Measurements from ENCODE around the gene NFYC. TPM values are rescaled to one million over a fixed set of nuclear protein-coding genes. Genes with fewer than 3 reads are reported as not detected.

Gene NFYC
- total RNA-seq, 1 donor from 2014 or later: 75.9 TPM

GRCh38 chr1:40820251-40820797, 128.8 kb downstream of the NFYC start:
- H3K36me3 ChIP-seq: peaks cover 3 to 5% of the 10 kb centered on the region in 2 donors
- no peak overlapping the region for H3K4me3 ChIP-seq
- no peaks in the 10 kb centered on the region for H3K27me3 ChIP-seq
- TF ChIP-seq CTCF (IDR thresholded peaks at IDR 0.05): peak in 1 of 3 experiments; percentile 15
- no peak for DNase-seq (ENCODE audit: low spot score in 2 of 2)
- H3K27ac ChIP-seq: peak overlapping the region; percentile 69 to 78
- intact Hi-C loops (cut with DNase I): loop anchor here (2.0 kb wide), 1 partner anchor 46 kb away; no protein-coding TSS in a partner anchor
- H3K4me1 ChIP-seq: peaks cover 31 to 37% of the 10 kb centered on the region in 2 donors
- no peaks in the 10 kb centered on the region for H3K9me3 ChIP-seq

Other genes with a start within 250 kb of the NFYC start
- gene ZFP69B, start 241.2 kb upstream of the NFYC start, total RNA-seq: 3.8 TPM
- gene ZFP69, start 214.4 kb upstream of the NFYC start, total RNA-seq: 2.8 TPM
- gene EXO5, start 182.9 kb upstream of the NFYC start, total RNA-seq: 16.3 TPM
- 0.85 TPM for gene ZNF684, start 160.1 kb upstream of the NFYC start, total RNA-seq
- gene RIMS3, start 26.0 kb upstream of the NFYC start, total RNA-seq: 43.9 TPM
- 14.5 TPM for gene KCNQ4, start 92.1 kb downstream of the NFYC start, total RNA-seq
- 47.6 TPM for gene CITED4, start 170.7 kb downstream of the NFYC start, total RNA-seq